ENCODE measurements around the gene TPPP3.

The TPPP3 gene

DNA sequence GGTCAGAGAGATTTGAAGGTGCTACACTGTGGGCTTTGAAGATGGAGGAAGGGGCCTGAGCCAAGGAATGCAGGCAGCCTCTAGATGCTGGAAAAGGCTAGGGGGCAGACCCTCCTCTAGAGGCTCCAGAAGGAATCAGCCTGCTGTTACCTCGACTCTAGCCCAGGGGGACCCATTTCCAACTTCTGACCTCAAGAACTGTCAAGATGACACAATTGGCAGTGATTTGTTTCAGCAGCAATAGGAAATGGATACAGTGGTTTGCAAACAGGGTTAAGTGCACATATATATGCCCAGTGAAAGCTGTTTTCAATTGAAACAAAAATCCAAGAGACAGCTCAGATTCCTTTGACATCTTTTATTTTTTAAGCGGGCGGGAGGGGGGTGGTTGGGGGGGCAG lies 26.6 kb upstream of the TPPP3 start:
- H2AFZ ChIP-seq (ENCODE audit: low read length): no peak overlapping the region
- no peak for DNase-seq
- H3K36me3 ChIP-seq (replicated peaks; ENCODE audit: insufficient read depth, low read length): no peaks in the 10 kb centered on the region
- no peaks in the 10 kb centered on the region for H3K9me2 ChIP-seq (replicated peaks; ENCODE audit: insufficient read depth, low read length)
- H4K20me1 ChIP-seq (ENCODE audit: insufficient read depth, low read length): no peaks in the 10 kb centered on the region
- no peaks in the 10 kb centered on the region for H3K9me3 ChIP-seq (replicated peaks; ENCODE audit: insufficient read depth, low read length)
- H3K9ac ChIP-seq (ENCODE audit: low read length): no peak overlapping the region
- TF ChIP-seq EZH2phosphoT487 (IDR thresholded peaks at IDR 0.05; ENCODE audit: low read length): no peak
- no peak for TF ChIP-seq EZH2 (optimal IDR thresholded peaks at IDR 0.05; ENCODE audit: low read depth, low read length)
- TF ChIP-seq, protein P1, sequence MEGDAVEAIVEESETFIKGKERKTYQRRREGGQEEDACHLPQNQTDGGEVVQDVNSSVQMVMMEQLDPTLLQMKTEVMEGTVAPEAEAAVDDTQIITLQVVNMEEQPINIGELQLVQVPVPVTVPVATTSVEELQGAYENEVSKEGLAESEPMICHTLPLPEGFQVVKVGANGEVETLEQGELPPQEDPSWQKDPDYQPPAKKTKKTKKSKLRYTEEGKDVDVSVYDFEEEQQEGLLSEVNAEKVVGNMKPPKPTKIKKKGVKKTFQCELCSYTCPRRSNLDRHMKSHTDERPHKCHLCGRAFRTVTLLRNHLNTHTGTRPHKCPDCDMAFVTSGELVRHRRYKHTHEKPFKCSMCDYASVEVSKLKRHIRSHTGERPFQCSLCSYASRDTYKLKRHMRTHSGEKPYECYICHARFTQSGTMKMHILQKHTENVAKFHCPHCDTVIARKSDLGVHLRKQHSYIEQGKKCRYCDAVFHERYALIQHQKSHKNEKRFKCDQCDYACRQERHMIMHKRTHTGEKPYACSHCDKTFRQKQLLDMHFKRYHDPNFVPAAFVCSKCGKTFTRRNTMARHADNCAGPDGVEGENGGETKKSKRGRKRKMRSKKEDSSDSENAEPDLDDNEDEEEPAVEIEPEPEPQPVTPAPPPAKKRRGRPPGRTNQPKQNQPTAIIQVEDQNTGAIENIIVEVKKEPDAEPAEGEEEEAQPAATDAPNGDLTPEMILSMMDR (IDR thresholded peaks at IDR 0.05; ENCODE audit: low read length): no peak
- H3K4me3 ChIP-seq (ENCODE audit: low read length): no peak overlapping the region
- no peaks in the 10 kb centered on the region for H3K79me2 ChIP-seq (ENCODE audit: low read length)
- peaks cover 37% of the 10 kb centered on the region for H3K27me3 ChIP-seq (replicated peaks; ENCODE audit: insufficient read depth, low read length)
- H3F3A ChIP-seq (ENCODE audit: insufficient read depth, low read length): no peaks in the 10 kb centered on the region
- no peak overlapping the region for H3K4me2 ChIP-seq (ENCODE audit: low read depth, low read length)
- no peak overlapping the region for H3K27ac ChIP-seq (ENCODE audit: low read length)
- 0 out of 2 replicates have a peak, but pooled peaks cover 3% of the 10 kb centered on the region for H3K4me1 ChIP-seq (ENCODE audit: low read length)

DNA sequence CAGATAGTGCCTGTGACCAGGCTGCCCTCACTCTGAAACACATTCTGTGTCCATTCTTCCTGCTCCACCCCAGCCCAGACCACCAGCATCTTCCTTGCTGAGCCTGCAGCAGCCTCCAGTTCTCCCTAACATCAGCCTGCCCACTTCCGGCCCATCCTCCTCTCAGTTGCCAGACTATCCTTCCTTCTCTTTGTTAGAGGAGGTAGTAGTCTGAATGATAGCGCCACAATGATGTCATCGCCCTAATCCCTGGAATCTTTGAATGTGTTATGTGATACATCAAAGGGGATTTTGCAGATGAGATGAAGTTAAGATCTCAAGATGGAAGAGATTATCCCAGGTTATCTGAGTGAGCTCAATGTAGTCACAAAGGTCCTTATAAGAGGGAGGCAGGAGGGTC lies 26.2 kb upstream of the TPPP3 start:
- Histone ChIP-seq H3F3A (ENCODE audit: insufficient read depth, low read length) (no peaks in the 10 kb centered on the region; the same call in 1 of the 2 replicates), H3K27ac (ENCODE audit: low read length) (no peak overlapping the region), H3K9me2 (replicated peaks; ENCODE audit: insufficient read depth, low read length) (no peaks in the 10 kb centered on the region), H2AFZ (ENCODE audit: low read length) (no peak overlapping the region), H3K4me2 (ENCODE audit: low read depth, low read length) (no peak overlapping the region), H3K4me3 (ENCODE audit: low read length) (no peak overlapping the region), H3K9ac (ENCODE audit: low read length) (no peak overlapping the region), H3K9me3 (replicated peaks; ENCODE audit: insufficient read depth, low read length) (no peaks in the 10 kb centered on the region), H3K36me3 (replicated peaks; ENCODE audit: insufficient read depth, low read length) (no peaks in the 10 kb centered on the region), H3K4me1 (ENCODE audit: low read length) (0 out of 2 replicates have a peak, but pooled peaks cover 3% of the 10 kb centered on the region), H4K20me1 (ENCODE audit: insufficient read depth, low read length) (no peaks in the 10 kb centered on the region), H3K27me3 (replicated peaks; ENCODE audit: insufficient read depth, low read length) (peaks cover 34% of the 10 kb centered on the region), H3K79me2 (ENCODE audit: low read length) (no peaks in the 10 kb centered on the region)
- TF ChIP-seq, protein P1 (IDR thresholded peaks at IDR 0.05; ENCODE audit: low read length): no peak
- TF ChIP-seq EZH2 (optimal IDR thresholded peaks at IDR 0.05; ENCODE audit: low read depth, low read length): no peak
- TF ChIP-seq EZH2phosphoT487 (IDR thresholded peaks at IDR 0.05; ENCODE audit: low read length): no peak
- DNase-seq: no peak

DNA sequence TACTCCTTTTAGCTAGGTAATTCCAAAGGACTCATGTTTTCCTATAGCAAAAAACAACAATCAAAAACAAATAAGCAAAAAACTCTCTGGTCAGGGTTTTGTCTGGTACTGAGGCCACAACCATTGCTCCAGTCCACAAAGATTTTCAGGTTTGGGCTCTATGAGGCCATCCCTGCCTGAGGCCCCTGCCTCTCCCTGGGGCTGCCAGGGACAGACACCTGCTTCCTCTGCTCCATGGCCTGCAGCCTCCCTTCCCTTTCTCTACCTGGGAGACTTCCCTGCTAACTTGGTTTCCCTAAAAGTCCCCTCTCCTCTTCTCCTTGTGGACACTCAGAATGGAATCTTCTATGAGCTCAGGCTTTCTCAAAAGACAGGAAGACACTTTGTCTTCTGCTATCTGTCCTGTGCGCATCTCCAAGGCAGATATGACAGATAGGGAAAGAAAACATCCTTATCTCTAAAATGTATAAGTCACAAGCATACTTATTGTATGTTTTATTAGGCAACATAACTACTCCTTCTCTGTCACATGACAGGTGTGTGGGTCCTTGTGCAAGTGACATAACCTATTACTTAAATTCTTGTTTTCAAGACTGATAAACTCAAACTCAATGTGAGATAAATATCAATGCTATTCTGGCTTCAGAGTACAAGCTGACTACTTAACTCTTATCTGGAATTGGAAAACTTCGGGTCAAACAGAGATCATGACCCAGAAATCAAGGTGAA lies 24.2 kb upstream of the TPPP3 start:
- Histone ChIP-seq H3K79me2 (ENCODE audit: low read length) (no peaks in the 10 kb centered on the region), H3K36me3 (replicated peaks; ENCODE audit: insufficient read depth, low read length) (no peaks in the 10 kb centered on the region), H3K9me3 (replicated peaks; ENCODE audit: insufficient read depth, low read length) (no peaks in the 10 kb centered on the region), H3K4me1 (ENCODE audit: low read length) (0 out of 2 replicates have a peak, but pooled peaks cover 4% of the 10 kb centered on the region), H3K4me2 (ENCODE audit: low read depth, low read length) (no peak overlapping the region), H3K4me3 (ENCODE audit: low read length) (no peak overlapping the region), H3K27ac (ENCODE audit: low read length) (no peak overlapping the region), H3K27me3 (replicated peaks; ENCODE audit: insufficient read depth, low read length) (peaks cover 27% of the 10 kb centered on the region), H4K20me1 (ENCODE audit: insufficient read depth, low read length) (no peaks in the 10 kb centered on the region), H3K9ac (ENCODE audit: low read length) (no peak overlapping the region), H3K9me2 (replicated peaks; ENCODE audit: insufficient read depth, low read length) (no peaks in the 10 kb centered on the region), H2AFZ (ENCODE audit: low read length) (no peak overlapping the region), H3F3A (ENCODE audit: insufficient read depth, low read length) (no peaks in the 10 kb centered on the region; the same call in 1 of the 2 replicates)
- DNase-seq: no peak
- TF ChIP-seq EZH2 (optimal IDR thresholded peaks at IDR 0.05; ENCODE audit: low read depth, low read length) (no peak), EZH2phosphoT487 (IDR thresholded peaks at IDR 0.05; ENCODE audit: low read length) (no peak)

Measured in MM.1S (cell line).